ENCODE data around the gene CELSR3.

- TF ChIP-seq YY1 (IDR thresholded peaks at IDR 0.05; ENCODE audit: low read depth) (no peak), EP300 (IDR thresholded peaks at IDR 0.05; ENCODE audit: borderline replicate concordance) (no peak), TCF12 (IDR thresholded peaks at IDR 0.05; ENCODE audit: low read depth) (no peak), REST (IDR thresholded peaks at IDR 0.05; ENCODE audit: low read depth) (no peak), RAD21 (IDR thresholded peaks at IDR 0.05; ENCODE audit: low read depth) (no peak), MAX (IDR thresholded peaks at IDR 0.05) (no peak), TEAD4 (IDR thresholded peaks at IDR 0.05) (no peak), FOXM1 (IDR thresholded peaks at IDR 0.05; ENCODE audit: borderline replicate concordance, low read depth) (no peak), TAF1 (IDR thresholded peaks at IDR 0.05; ENCODE audit: low read depth) (no peak), EGR1 (IDR thresholded peaks at IDR 0.05) (no peak)
Measured at GRCh38 chr3:48636149-48636655, 26.5 kb downstream of the CELSR3 start.
